HepG2 (cell line): ENCODE results near the gene SRRT. TPM values are rescaled to one million over a fixed set of nuclear protein-coding genes. Genes with fewer than 3 reads are reported as not detected.

Experiments
- AGO1 ChIP-seq: fragments of 200-400 bp; formaldehyde crosslinking; IDR thresholded peaks from 2 replicates; pipeline ENCODE4 v1.6.1; 2017; ENCODE audit warnings: mild to moderate bottlenecking, low read depth, low read length, moderate library complexity; ENCODE audit not compliant: poor library complexity, severe bottlenecking
- ARHGAP35 ChIP-seq: sonication (generic); formaldehyde crosslinking; IDR thresholded peaks from 2 replicates; pipeline ENCODE4 v1.9.0; 2022; ENCODE audit warnings: mild to moderate bottlenecking, inconsistent platforms, moderate library complexity, missing genetic modification reagents, borderline replicate concordance
- CHD4 ChIP-seq: fragments of 200-600 bp; sonication (generic); IDR thresholded peaks from 2 replicates; pipeline ENCODE4 v1.7.0; 2017; ENCODE audit warnings: mild to moderate bottlenecking, low read length, borderline replicate concordance
- GRHL1 ChIP-seq: sonication (generic); formaldehyde crosslinking; conservative IDR thresholded peaks from 2 replicates; pipeline ENCODE4 v1.8.0; 2022; ENCODE audit warnings: missing genetic modification reagents
- HMGXB4 ChIP-seq, 2 experiments: sonication (generic) in 1 of 2; formaldehyde crosslinking in 1 of 2; IDR thresholded peaks; 2 replicates each; pipeline versions ENCODE4 v1.4.0 to v1.6.1; 2018 to 2020; ENCODE audit warnings: missing genetic modification reagents in 2 of 2, borderline replicate concordance in 1 of 2, low read depth in 1 of 2, mild to moderate bottlenecking in 1 of 2, missing biosample characterization in 1 of 2
- LCORL ChIP-seq, 2 experiments: fragments of 450-650 bp in 1 of 2; sonication (generic) in 1 of 2; formaldehyde crosslinking in 1 of 2; IDR thresholded peaks; 2 replicates each; pipeline versions ENCODE4 v1.5.0 to v1.6.1; 2017 to 2020; ENCODE audit warnings: antibody characterized with exemption in 1 of 2, missing genetic modification reagents in 1 of 2
- MIER3 ChIP-seq: IDR thresholded peaks from 2 replicates; pipeline ENCODE4 v1.6.1; 2016; ENCODE audit warnings: missing compliant biosample characterization, borderline replicate concordance
- MNT ChIP-seq: fragments of 450-650 bp; IDR thresholded peaks from 2 replicates; pipeline ENCODE4 v1.6.1; 2016
- MTERF4 ChIP-seq: sonication (generic); formaldehyde crosslinking; IDR thresholded peaks from 2 replicates; pipeline ENCODE4 v1.8.0; 2023; ENCODE audit warnings: mild to moderate bottlenecking, missing genetic modification reagents
- NAIF1 ChIP-seq: sonication (generic); formaldehyde crosslinking; IDR thresholded peaks from 2 replicates; pipeline ENCODE4 v1.5.0; 2020; ENCODE audit warnings: mild to moderate bottlenecking, missing genetic modification reagents, borderline replicate concordance
- PHF8 ChIP-seq: sonication (generic); formaldehyde crosslinking; IDR thresholded peaks from 2 replicates; pipeline ENCODE4 v1.5.0; 2020; ENCODE audit warnings: missing genetic modification reagents
- RFX3 ChIP-seq: IDR thresholded peaks from 2 replicates; pipeline ENCODE4 v1.6.1; 2016; ENCODE audit warnings: missing biosample characterization, missing genetic modification reagents
- RFXAP ChIP-seq: sonication (generic); formaldehyde crosslinking; IDR thresholded peaks from 2 replicates; pipeline ENCODE4 v1.4.0; 2020; ENCODE audit warnings: missing genetic modification reagents, borderline replicate concordance
- SMYD3 ChIP-seq: sonication (generic); formaldehyde crosslinking; IDR thresholded peaks from 2 replicates; pipeline ENCODE4 v1.8.1; 2023; ENCODE audit warnings: mild to moderate bottlenecking, missing genetic modification reagents
- SP2 ChIP-seq: sonication (generic); formaldehyde crosslinking; IDR thresholded peaks from 2 replicates; pipeline ENCODE4 v1.5.1; 2020; ENCODE audit warnings: mild to moderate bottlenecking, missing genetic modification reagents
- TAF1 ChIP-seq: sonication (generic); formaldehyde crosslinking; IDR thresholded peaks from 2 replicates; pipeline ENCODE4 v1.4.0; 2020; ENCODE audit warnings: missing genetic modification reagents
- TBX2 ChIP-seq: sonication (generic); formaldehyde crosslinking; IDR thresholded peaks from 2 replicates; pipeline ENCODE4 v1.5.0; 2020; ENCODE audit warnings: missing genetic modification reagents, mild to moderate bottlenecking, borderline replicate concordance
- TOE1 ChIP-seq: sonication (generic); formaldehyde crosslinking; IDR thresholded peaks from 2 replicates; pipeline ENCODE4 v1.4.0; 2020; ENCODE audit warnings: mild to moderate bottlenecking, missing genetic modification reagents
- TOPORS ChIP-seq: sonication (generic); formaldehyde crosslinking; IDR thresholded peaks from 2 replicates; pipeline ENCODE4 v1.8.0; 2023; ENCODE audit warnings: mild to moderate bottlenecking, missing genetic modification reagents
- ZFP37 ChIP-seq: sonication (generic); formaldehyde crosslinking; IDR thresholded peaks from 2 replicates; pipeline ENCODE4 v1.4.0; 2020; ENCODE audit warnings: missing genetic modification reagents, borderline replicate concordance
- ZNF274 ChIP-seq: sonication (generic); formaldehyde crosslinking; IDR thresholded peaks from 2 replicates; pipeline ENCODE4 v1.5.1; 2020; ENCODE audit warnings: mild to moderate bottlenecking, missing genetic modification reagents
- ZNF343 ChIP-seq: sonication (generic); formaldehyde crosslinking; IDR thresholded peaks from 2 replicates; pipeline ENCODE4 v1.4.0; 2020; ENCODE audit warnings: mild to moderate bottlenecking, missing genetic modification reagents
- ZNF652 ChIP-seq: IDR thresholded peaks from 2 replicates; pipeline ENCODE4 v1.6.1; 2016; ENCODE audit warnings: low read depth, borderline replicate concordance
- polyA plus RNA-seq, 8 experiments: library from polyadenylated mRNA; depleted of rRNA in 3 of 8; stranded (reverse) in 7 of 8; unstranded in 1 of 8; fragments of >200 nt; fragmentation: Illumina TruSeq in 4 of 8; extraction: Trizol in 4 of 8; gene quantifications; 2 replicates each; pipeline versions ENCODE4 v1.2.1 to v1.2.3, GENCODE V29; 2011 to 2016; ENCODE audit warnings: low read depth in 4 of 8, missing spikeins in 1 of 8, mixed read lengths in 1 of 8; ENCODE audit not compliant: insufficient read depth in 1 of 8
- total RNA-seq, 5 experiments: library from RNA; depleted of rRNA; stranded (reverse); fragments of >200 nt; fragmentation: Illumina TruSeq; extraction: Trizol; gene quantifications; 2 replicates each; pipeline ENCODE4 v1.2.3, GENCODE V29; 2016; ENCODE audit warnings: low read depth in 1 of 5

Gene SRRT
- total and polyA plus RNA-seq, 2 of the 13 experiments (the other 11 are each of a cell fraction or from before 2014, with no cell fraction given) = 26.2 to 106 TPM

- TF ChIP-seq RFXAP (CRISPR knock-in tag) (peak; percentile 49; the same call in 1 of the 2 replicates), PHF8 (peak; percentile 82), ZNF652 (CRISPR knock-in tag) (no peak), MIER3 (CRISPR knock-in tag) (peak; percentile 78; the same call in 1 of the 2 replicates), LCORL (IDR thresholded peaks at IDR 0.05) (no peak; the same call in 1 of the 2 replicates), LCORL (CRISPR knock-in tag; IDR thresholded peaks at IDR 0.05) (peak; percentile 67), MNT (no peak), ZNF274 (CRISPR knock-in tag) (peak; percentile 59; the same call in 1 of the 2 replicates), GRHL1 (CRISPR knock-in tag) (no peak), HMGXB4 (CRISPR knock-in tag; IDR thresholded peaks at IDR 0.05; ENCODE audit: borderline replicate concordance in 1 of 2, low read depth in 1 of 2) (peak; percentile 80 to 93), TOPORS (CRISPR knock-in tag) (peak; percentile 93; the same call in 1 of the 2 replicates), ZFP37 (CRISPR knock-in tag) (0 out of 2 replicates have a peak, but pooled peaks have one; percentile 8), RFX3 (CRISPR knock-in tag) (no peak), MTERF4 (no peak), SP2 (CRISPR knock-in tag) (peak; percentile 50), TAF1 (CRISPR knock-in tag) (peak; percentile 74), NAIF1 (no peak), ARHGAP35 (CRISPR knock-in tag) (no peak; the same call in 1 of the 2 replicates), AGO1 (peak; percentile 42), ZNF343 (peak; percentile 96), CHD4 (no peak), TBX2 (CRISPR knock-in tag) (peak; percentile 79; the same call in 1 of the 2 replicates), TOE1 (no peak), SMYD3 (CRISPR knock-in tag) (0 out of 2 replicates have a peak, but pooled peaks have one; percentile 24)
Measured at GRCh38 chr7:100874577-100875355, at the start of gene SRRT (continued).
